NOMO-1 treated with DMSO at 0.1 percent for 48 hours (cell line): ENCODE results near the gene FRMD6.
"Not testable (repeated sequence)": the region's sequence is repeated elsewhere in the genome, so short reads cannot be mapped to it uniquely, and the experiment has no call there.

Experiments used
- DNase-seq: peaks from one replicate; lab custom pipeline; 2025; ENCODE audit not compliant: unreplicated experiment; lab: John Stamatoyannopoulos, UW

The FRMD6 gene

GRCh38 chr14:51766586-51766985 lies 114.9 kb downstream of the FRMD6 start:
- not testable (repeated sequence) for DNase-seq

- not testable (repeated sequence) for DNase-seq
These were observed 117.6 kb downstream of the FRMD6 start for GRCh38 chr14:51769261-51769660.

GRCh38 chr14:51774209-51774608 lies 122.5 kb downstream of the FRMD6 start:
- DNase-seq = no peak

- DNase-seq = peak; percentile 28
These were observed 124.6 kb downstream of the FRMD6 start for GRCh38 chr14:51776102-51776894.

- DNase-seq = peak; percentile 47
These were observed 128.4 kb downstream of the FRMD6 start for GRCh38 chr14:51780006-51780692.
